Smooth muscle cell (in vitro differentiated cells): Measurements from ENCODE around the gene TRMT1L. TPM values are rescaled to one million over a fixed set of nuclear protein-coding genes. Genes with fewer than 3 reads are reported as not detected.

Source experiments
- DNase-seq: peaks from one replicate; lab custom pipeline; 2025; ENCODE audit not compliant: unreplicated experiment; lab: John Stamatoyannopoulos, UW
- H2AFZ ChIP-seq: fragments of 200-600 bp; sonication (generic); 2 replicates; pipeline ENCODE4 v1.6.0; 2016; ENCODE audit warnings: antibody characterized with exemption, low read depth, mild to moderate bottlenecking
- H3F3A ChIP-seq: fragments of 200-600 bp; sonication (generic); 2 replicates; pipeline ENCODE4 v1.6.0; 2017; ENCODE audit warnings: antibody characterized with exemption, low read depth
- H3K27ac ChIP-seq: fragments of 200-600 bp; sonication (generic); 2 replicates; pipeline ENCODE4 v1.5.1; 2016; ENCODE audit warnings: low read depth, mild to moderate bottlenecking
- H3K27me3 ChIP-seq: fragments of 200-600 bp; sonication (generic); 2 replicates; pipeline ENCODE4 v1.6.1; 2016; ENCODE audit warnings: low read depth, mild to moderate bottlenecking
- H3K36me3 ChIP-seq: fragments of 200-600 bp; sonication (generic); 2 replicates; pipeline ENCODE4 v1.5.1; 2016; ENCODE audit warnings: low read depth
- H3K4me1 ChIP-seq: fragments of 200-600 bp; sonication (generic); 2 replicates; pipeline ENCODE4 v1.5.1; 2016; ENCODE audit warnings: low read depth
- H3K4me2 ChIP-seq: fragments of 200-600 bp; sonication (generic); 2 replicates; pipeline ENCODE4 v1.6.0; 2016; ENCODE audit warnings: mild to moderate bottlenecking
- H3K4me3 ChIP-seq: fragments of 200-600 bp; sonication (generic); 2 replicates; pipeline ENCODE4 v1.5.1; 2016; ENCODE audit warnings: mild to moderate bottlenecking
- H3K79me2 ChIP-seq: fragments of 200-600 bp; sonication (generic); 2 replicates; pipeline ENCODE4 v1.6.0; 2016; ENCODE audit warnings: low read depth, mild to moderate bottlenecking
- H3K9ac ChIP-seq: fragments of 200-600 bp; sonication (generic); 2 replicates; pipeline ENCODE4 v1.6.0; 2016; ENCODE audit warnings: low read depth
- H3K9me3 ChIP-seq: fragments of 200-600 bp; sonication (generic); replicated peaks from 2 replicates; pipeline ENCODE4 v1.5.1; 2016; ENCODE audit warnings: low read depth
- H4K20me1 ChIP-seq: fragments of 200-600 bp; sonication (generic); 2 replicates; pipeline ENCODE4 v1.6.0; 2016; ENCODE audit warnings: low read depth
- WGBS: methylation state at CpG from one replicate; pipeline ENCODE4 v1.1.7; 2016; ENCODE audit warnings: low lambda C conversion rate; 5-methylcytosine and 5-hydroxymethylcytosine counted together
- polyA plus RNA-seq: library from polyadenylated mRNA; unstranded; fragments of >200 nt; fragmentation: Nextera tagmentation; extraction: Ambion mirVana; gene quantifications from 2 replicates; pipeline ENCODE4 v1.2.1, GENCODE V29; 2016
- total RNA-seq: library from RNA; depleted of rRNA; stranded (reverse); fragments of >200 nt; gene quantifications from 2 replicates; pipeline ENCODE4 v1.2.3, GENCODE V29; 2014
- TF ChIP-seq, protein P1 (sequence below): fragments of 200-600 bp; sonication (generic); IDR thresholded peaks from 2 replicates; pipeline ENCODE4 v1.5.1; 2017; ENCODE audit warnings: borderline replicate concordance, mild to moderate bottlenecking, antibody characterized with exemption; ENCODE audit not compliant: insufficient read depth, poor library complexity, severe bottlenecking

Gene TRMT1L
- total and polyA plus RNA-seq, 2 experiments from 2014 or later = 17.2 to 40.1 TPM

DNA sequence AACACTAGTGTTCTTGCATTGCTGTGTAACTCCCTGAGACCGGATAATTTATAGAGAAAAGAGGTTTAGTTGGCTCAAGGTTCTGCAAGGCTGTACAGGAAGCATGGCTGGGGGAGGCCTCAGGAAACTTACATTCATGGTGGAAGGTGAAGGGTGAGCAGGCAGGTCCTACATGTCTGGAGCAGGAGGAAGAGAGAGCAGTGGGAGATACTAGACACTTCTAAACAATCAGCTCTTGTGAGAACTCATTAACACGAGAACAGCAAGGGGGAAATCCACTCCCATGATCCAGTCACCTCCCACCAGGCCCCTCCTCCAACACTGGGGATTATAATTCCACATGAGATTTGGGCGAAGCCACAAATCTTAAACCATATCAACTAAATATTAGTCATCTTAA, 81.3 kb downstream of the TRMT1L start:
- WGBS = 78% methylated on average over 3 of the region's 3 CpGs
- Histone ChIP-seq H3K9ac (no peak overlapping the region), H3K4me2 (no peak overlapping the region), H3K27me3 (no peaks in the 10 kb centered on the region), H3K27ac (no peak overlapping the region), H3K9me3 (no peaks in the 10 kb centered on the region), H3K4me1 (no peaks in the 10 kb centered on the region), H2AFZ (no peak overlapping the region), H3K36me3 (no peaks in the 10 kb centered on the region), H3K4me3 (no peak overlapping the region), H3K79me2 (peaks cover 99% of the 10 kb centered on the region), H4K20me1 (peaks cover 97% of the 10 kb centered on the region), H3F3A (no peaks in the 10 kb centered on the region)
- TF ChIP-seq, protein P1, sequence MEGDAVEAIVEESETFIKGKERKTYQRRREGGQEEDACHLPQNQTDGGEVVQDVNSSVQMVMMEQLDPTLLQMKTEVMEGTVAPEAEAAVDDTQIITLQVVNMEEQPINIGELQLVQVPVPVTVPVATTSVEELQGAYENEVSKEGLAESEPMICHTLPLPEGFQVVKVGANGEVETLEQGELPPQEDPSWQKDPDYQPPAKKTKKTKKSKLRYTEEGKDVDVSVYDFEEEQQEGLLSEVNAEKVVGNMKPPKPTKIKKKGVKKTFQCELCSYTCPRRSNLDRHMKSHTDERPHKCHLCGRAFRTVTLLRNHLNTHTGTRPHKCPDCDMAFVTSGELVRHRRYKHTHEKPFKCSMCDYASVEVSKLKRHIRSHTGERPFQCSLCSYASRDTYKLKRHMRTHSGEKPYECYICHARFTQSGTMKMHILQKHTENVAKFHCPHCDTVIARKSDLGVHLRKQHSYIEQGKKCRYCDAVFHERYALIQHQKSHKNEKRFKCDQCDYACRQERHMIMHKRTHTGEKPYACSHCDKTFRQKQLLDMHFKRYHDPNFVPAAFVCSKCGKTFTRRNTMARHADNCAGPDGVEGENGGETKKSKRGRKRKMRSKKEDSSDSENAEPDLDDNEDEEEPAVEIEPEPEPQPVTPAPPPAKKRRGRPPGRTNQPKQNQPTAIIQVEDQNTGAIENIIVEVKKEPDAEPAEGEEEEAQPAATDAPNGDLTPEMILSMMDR = no peak
- no peak for DNase-seq

- Histone ChIP-seq H3K27me3 (no peaks in the 10 kb centered on the region), H3K4me3 (no peak overlapping the region), H3K4me2 (peak overlapping the region; percentile 19), H3K4me1 (no peaks in the 10 kb centered on the region), H3K9me3 (no peaks in the 10 kb centered on the region), H2AFZ (no peak overlapping the region), H3K27ac (peak overlapping the region; percentile 67), H3K36me3 (no peaks in the 10 kb centered on the region), H3K9ac (no peak overlapping the region), H3K79me2 (peaks cover 98% of the 10 kb centered on the region), H3F3A (no peaks in the 10 kb centered on the region), H4K20me1 (peaks cover 97% of the 10 kb centered on the region)
- TF ChIP-seq, protein P1 = no peak
- no peak for DNase-seq
These were observed 82.4 kb downstream of the TRMT1L start for GRCh38 chr1:185074307-185074706.

DNA sequence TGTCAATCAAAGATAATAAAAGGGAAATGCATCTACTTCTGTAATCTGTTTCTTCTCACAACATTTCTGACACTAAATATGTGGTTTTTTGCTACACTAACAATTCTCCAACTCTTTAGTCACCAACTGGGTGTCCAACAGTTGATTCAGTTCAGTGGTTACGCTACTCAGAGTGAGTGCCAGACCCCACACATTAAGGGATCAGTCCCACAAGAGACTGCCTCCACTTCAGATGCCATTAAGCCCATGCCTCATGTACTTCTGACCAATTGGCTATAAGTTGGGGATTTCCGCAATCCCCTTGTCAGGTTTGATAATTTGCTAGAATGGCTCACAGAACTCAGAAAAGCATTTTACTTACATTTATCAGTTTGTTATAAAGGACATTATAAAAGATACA, 83.0 kb downstream of the TRMT1L start:
- Histone ChIP-seq H2AFZ (no peak overlapping the region), H3K4me2 (peak overlapping the region; percentile 19), H3K4me3 (no peak overlapping the region), H3K79me2 (peaks cover 97% of the 10 kb centered on the region), H3K27me3 (no peaks in the 10 kb centered on the region), H3K4me1 (no peaks in the 10 kb centered on the region), H3K9me3 (no peaks in the 10 kb centered on the region), H4K20me1 (peaks cover 98% of the 10 kb centered on the region), H3K36me3 (no peaks in the 10 kb centered on the region), H3F3A (no peaks in the 10 kb centered on the region), H3K9ac (no peak overlapping the region), H3K27ac (peak overlapping the region; percentile 67)
- DNase-seq = no peak
- TF ChIP-seq, protein P1 = no peak
- 73% methylated on average over 2 of the region's 2 CpGs for WGBS

- H3K36me3 ChIP-seq = no peaks in the 10 kb centered on the region
- H4K20me1 ChIP-seq = peaks cover 96% of the 10 kb centered on the region
- no peak overlapping the region for H3K4me3 ChIP-seq
- no peaks in the 10 kb centered on the region for H3K27me3 ChIP-seq
- H2AFZ ChIP-seq = no peak overlapping the region
- TF ChIP-seq, protein P1 = no peak
- no peak overlapping the region for H3K9ac ChIP-seq
- no peak overlapping the region for H3K4me2 ChIP-seq
- no peaks in the 10 kb centered on the region for H3K9me3 ChIP-seq
- DNase-seq = no peak
- no peaks in the 10 kb centered on the region for H3F3A ChIP-seq
- peaks cover 97% of the 10 kb centered on the region for H3K79me2 ChIP-seq
- no peaks in the 10 kb centered on the region for H3K4me1 ChIP-seq
- H3K27ac ChIP-seq = no peak overlapping the region
These were observed 86.7 kb downstream of the TRMT1L start for GRCh38 chr1:185070051-185070450.
